GM21390 (cell line): ENCODE measurements around the gene PIK3AP1.

Experiments
- ATAC-seq: cut with Tn5 transposase; IDR thresholded peaks from one replicate; pipeline ENCODE4 v1.9.1; 2021; ENCODE audit not compliant: unreplicated experiment

Gene PIK3AP1

DNA sequence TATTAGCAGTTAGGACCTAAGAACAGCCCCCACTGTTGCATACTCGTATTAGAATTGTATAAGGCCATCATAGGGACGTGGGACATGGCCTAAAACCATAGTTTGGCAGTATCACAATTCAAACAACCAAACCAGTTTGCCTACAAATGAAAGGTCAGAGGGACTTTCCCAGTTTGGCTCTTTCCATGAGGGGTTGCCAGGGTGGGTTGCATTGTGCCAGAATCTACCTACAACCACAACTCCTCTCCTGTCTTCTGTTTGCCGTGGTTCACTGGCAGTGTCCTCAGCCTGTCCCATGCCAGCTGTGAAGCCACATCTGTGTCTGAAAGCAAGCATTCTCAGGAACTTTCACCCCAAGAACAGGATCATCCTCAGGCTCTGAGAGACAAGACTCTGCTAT lies 44.5 kb downstream of the PIK3AP1 start:
- ATAC-seq = no peak

DNA sequence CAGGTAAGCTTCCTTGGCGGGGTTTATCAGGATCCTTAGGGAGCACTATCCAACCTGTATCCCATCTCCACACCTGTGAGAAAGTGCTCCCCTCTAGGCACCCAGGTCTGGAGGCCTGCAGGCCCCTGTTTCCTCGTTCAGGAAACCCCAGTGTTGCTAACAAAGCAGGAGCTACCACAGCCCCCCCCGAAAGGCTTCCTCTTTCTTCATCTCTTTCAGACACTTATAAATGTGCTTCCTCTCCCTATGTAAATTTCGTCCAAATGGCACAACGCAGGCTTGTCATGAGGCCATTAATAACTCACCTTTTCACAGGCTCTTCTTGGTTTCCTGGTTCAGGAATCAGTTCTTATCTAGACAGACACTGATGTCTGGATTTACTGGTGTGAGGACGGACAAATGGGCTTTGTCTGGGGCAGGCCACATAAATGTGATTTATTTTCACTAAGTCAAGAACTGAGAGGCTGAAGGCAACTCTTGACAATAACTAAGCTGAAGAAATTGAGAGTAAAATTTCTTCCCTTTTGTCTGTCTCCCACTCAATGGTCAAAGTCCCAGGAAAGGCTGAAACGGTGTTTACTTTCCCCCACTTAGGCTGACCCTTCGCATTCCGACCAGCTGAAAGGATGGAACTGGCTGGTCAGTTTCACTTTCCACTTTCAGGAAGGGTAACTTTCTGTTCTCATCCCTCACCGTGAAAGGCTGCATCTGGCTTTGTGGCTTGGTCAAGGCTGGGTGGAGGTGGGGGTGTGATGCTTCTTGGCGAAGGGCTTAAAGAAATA lies 46.8 kb downstream of the PIK3AP1 start:
- peak; percentile 43 for ATAC-seq

DNA sequence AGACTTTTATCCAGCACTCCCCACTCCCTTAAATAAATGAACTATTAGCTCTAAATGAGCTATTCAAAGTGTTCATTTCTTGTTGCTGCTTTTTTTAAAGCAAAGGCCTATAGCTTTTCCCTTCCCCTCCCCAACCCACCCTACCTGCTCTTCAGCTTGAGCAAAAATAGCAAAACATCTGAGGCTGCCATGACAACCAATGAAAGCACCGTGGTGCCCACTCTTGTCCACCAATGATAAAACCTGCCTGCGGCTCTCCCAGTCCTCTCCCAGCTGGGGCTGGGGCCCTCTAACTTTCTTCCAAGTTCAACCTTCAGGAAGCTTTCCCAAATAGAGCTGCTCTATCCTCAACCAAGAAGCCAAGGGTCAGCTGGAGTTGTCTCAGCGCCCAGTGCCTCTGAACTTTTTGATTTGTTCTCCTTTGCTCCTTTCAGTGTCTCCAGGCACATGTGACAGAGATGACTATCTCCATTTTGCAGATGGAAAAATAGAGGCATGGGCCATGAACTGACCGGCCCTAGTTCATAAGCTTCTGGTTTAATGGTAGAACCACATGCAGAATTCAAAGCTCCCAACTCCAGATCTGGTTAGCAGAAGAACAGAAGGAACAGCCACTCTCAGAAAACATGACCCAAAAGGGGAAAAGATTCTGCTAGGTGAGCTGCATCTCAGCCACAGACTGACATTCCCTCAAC lies 47.7 kb downstream of the PIK3AP1 start:
- no peak for ATAC-seq

DNA sequence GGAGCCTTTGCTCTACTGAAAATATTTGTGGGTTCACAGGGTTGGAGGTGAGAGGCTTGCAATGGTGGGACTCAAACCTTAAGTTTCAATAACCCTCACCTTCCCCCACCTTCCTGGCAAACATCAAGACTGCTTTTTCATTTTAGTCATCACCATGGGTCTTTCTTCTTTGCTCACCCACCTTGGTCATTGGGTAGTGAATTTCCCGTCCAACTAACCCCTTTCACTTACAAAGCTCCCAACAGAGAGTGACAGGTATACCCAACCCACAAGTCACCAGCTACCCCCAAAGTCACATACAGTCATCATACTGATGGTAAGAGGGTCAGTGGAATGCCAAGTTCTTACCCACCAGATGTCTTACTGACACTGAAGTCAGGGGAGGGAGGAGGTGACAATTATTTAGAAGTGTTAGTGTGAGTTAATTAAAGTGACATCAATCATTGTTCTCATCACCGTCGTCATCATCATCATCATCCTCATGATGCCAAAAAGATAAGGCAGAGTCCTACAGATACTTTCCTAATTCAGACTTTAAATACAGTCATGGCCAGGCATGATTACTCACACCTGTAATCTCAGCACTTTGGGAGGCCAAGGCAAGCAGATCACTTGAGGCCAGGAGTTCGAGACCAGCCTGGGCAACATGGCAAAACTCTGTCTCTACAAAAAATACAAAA lies 49.0 kb downstream of the PIK3AP1 start:
- ATAC-seq = no peak

DNA sequence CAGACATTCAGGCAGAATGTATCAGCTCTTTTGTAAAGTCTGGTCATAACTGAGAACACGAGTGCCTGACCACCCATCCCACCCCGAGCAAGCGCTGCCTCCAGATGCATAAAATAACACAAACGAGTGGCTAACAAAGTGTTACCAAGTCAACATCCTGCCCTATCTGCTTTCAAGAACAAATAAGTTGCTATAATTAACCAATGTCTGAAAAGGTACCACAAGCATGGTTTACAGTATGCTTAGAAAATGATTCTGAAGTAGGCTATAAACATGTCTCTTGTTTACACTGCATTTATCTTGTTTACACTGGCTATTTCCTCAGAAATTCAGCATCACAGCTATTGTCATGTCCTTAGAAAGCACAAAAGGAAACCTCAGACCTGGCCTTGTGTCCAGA lies 49.5 kb downstream of the PIK3AP1 start:
- peak; percentile 38 for ATAC-seq

DNA sequence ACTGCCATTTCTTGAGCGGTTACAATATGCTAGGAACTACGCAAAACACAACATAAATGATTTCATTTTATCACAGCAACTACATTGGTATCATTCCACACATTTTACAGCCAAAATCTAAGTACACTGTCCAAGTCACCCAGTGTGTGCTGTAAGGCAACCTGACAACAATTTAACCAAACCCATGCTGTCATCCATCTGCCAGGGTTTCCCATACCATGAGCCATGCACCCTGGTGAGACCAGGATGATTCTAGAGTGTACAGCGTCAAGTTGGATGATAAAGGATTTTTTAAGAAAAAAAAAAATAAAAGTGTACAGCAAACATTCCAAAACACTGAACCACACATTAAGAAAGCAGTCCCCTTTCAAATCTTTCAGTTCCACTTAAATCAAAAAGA lies 52.9 kb downstream of the PIK3AP1 start:
- no peak for ATAC-seq

DNA sequence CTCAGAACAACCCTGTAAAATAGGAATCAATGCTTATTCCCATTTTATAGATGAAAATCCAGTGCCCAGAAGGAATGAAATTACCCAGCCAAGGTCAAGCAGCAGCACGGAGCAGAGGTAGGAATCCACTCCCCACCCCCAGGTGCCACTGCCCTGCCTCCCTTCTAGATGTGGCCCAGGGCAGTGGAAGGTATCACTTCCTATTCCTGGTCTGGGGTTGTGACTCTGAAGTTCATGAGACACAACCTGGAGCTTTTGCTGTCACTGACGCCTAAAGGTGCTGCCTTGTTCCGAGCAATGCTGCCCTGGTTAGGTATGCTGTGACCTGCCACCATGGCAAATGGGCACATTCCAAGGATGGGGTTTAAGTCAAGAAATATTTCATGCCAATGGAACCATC lies 53.6 kb downstream of the PIK3AP1 start:
- peak; percentile 55 for ATAC-seq

DNA sequence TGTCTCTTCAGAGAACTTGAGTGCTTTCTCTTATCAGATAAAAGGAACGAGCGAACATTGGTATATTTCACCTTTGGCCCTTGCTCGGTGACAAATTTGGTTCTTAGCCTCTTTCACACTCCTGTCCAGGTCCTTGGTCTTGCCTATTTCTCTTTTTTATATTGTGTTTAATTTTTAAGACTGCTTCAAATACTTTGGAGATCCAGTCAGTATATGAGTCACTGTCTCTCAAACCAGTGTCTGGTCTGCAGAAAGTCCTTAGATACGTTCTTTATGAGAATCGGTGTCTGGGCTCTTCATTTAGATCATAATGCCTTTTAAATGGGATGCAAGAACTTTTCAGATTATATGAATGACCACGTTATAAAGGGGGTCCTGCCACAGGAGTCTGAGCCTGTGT lies 55.0 kb downstream of the PIK3AP1 start:
- ATAC-seq = no peak

DNA sequence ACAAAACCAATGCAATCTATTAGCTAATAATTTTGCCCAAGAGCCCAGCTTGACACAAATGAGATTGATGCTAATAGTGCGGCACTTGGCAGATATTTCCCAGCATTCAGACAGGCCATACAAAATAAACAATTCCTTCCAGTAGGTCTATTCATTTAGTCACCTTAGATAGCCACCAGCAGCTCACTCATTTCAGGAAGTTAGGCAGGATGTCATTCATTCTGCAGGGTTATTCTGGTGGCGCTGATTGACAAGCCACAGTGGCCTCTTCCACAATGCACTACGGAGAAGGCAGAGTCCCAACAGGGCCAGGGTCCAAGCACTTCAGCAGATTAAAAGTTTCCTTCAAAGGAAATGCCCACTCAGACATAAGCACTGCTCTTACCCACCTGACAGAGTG lies 55.8 kb downstream of the PIK3AP1 start:
- no peak for ATAC-seq

DNA sequence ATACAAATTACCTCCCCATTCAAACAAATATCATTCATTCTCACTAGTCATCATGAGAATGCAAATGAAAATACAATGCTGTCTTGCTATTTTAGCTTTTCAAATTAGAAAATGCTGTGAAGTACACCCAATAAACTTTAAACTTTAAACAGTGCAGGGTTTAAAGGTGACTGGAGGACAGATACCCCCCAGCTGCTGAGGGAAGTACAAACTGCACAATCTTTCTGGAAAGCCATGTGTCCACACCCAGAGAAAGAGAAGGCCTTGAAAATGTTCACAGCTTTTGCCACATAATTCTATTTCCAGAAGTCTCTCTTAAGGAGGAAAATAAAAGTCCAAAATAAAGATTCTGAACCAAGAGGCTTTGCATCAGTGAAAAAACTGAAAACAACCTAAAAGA lies 56.5 kb downstream of the PIK3AP1 start:
- no peak for ATAC-seq

DNA sequence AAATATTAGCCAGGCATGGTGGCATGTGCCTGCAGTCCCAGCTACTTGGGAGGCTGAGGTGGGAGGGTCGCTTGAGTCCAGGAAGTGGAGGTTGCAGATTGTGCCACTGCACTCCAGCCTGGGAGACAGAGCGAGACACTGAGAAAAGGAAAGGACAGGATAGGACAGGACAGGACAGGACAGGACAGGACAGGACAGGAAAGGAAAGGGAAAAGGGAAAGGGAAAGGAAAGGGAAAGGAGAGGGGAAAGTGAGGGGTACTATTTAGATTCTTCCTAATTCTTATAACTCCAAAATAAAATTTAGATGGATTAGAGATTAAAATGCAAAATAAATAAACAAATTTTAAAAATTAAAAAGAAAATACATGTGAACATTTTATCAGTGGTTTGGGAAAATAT lies 58.7 kb downstream of the PIK3AP1 start:
- no peak for ATAC-seq

DNA sequence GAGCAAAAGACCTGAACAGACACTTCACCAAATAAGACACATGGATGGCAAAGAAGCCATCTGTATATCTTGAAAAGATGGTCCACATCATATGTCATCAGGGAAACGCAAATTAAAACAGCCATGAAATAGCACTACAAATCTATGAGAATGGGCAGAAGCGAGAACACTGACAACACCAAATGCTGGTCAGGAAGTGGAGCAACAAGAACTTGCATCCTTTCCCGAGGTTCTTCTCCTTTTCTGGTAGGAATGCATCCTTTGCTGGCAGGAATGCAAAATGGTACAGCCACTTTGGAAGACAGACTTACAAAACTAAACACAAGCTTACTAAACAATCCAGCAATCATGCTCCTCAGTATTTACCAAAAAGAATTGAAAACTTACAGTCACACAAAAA lies 60.0 kb downstream of the PIK3AP1 start:
- no peak for ATAC-seq

DNA sequence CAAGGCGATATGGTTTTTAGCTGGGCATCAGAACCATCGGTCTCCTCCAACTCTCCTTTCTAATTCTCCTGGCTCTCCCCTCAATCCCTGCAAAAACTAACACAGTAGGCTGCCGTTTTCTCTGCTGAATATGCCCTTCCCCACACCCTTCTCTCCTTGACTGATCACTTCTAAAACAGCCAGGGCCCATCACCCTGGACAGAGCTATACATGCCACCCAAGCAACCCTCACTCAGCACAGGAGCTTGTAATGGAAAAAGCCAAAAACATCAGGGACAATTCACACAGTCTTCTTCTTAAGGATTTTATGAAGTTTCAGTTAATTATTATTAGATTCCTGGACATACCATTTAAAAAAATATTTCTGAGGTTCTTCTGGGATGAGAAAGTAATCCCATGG lies 61.5 kb downstream of the PIK3AP1 start:
- no peak for ATAC-seq

DNA sequence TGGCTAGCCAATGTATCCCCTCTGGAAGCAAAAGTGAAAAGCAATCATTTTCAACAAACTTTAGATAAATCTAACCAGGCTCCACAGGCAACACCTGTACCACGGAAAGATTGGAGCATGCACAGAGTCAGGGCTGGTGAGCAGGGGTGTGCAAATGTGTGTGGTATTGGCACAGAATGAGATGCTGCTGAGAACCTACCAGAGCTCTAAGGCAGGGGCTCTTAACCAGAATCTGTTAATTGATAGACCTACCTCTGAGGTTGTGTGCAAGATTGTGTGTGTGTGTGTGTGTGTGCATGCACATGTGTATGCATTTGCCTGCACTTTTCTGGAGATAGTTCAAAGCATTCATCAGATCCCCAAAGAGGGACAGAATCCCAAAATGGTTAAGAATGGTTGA lies 62.9 kb downstream of the PIK3AP1 start:
- ATAC-seq = no peak

DNA sequence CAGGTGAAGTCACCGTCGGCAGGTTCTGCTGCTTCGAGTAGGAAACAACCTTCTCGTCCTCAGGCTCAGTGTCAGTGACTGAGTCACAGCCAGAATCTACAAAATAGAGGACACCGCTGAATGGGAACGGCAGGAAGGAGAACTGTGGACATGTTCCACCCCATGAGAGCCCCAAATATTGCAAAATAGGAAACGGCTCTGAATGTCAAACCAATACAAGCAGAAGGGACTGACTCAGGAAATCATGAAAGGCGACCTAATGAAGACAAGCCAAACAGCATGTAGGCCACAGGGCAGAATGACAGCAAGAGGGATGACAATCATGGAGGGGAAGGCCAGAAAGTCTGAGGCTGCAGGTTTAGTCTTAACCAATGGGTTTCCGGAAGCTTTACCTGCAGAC lies 63.5 kb downstream of the PIK3AP1 start:
- no peak for ATAC-seq

DNA sequence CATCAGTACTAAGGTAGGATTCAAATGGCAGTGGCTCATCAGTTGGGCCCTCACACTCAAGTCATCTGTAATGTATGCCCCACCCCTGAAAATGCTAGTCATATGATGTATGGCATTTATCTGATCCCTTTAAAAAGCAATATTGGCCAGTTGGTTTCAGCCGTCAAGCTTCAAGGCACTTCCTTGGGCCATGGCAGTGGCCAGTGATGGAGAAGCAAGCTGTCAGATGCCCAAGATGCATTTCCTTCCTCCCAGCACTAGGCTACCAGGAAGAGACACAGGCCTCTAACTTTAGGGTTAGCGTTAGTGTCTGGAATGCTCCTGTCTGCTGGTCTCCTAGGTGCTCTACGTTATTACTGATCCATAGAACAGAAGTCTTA lies 64.1 kb downstream of the PIK3AP1 start:
- no peak for ATAC-seq

DNA sequence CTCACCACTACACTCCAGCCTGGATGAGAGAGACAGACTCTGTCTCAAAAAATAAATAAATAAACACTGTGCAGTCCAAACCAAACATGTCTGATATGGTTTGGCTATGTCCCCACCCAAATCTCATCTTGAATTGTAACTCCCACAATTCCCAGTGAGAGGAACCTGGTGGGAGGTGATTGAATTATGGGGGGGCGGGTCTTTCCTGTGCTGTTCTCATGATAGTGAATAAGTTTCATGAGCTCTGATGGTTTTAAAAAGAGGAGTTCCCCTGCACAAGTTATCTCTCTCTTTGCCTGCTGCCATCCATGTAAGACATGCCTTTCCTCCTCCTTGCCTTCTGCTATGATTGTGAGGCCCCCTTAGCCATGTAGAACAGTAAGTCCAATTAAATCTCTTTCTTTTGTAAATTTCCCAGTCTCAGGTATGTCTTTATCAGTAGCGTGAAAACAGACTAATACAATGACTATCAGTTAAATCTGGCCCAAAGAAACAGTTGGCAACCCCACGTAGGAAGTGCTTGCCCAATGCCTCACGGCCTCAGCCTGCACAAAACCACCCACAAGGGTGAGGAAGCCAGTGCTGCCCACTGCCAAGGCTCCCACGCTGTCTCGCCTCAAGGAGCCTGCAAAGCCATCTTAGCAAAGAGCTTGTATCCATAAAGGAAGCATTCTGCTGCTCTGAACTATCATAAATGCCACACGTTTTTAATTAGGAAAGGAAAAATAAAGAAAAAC lies 64.7 kb downstream of the PIK3AP1 start:
- ATAC-seq = no peak

DNA sequence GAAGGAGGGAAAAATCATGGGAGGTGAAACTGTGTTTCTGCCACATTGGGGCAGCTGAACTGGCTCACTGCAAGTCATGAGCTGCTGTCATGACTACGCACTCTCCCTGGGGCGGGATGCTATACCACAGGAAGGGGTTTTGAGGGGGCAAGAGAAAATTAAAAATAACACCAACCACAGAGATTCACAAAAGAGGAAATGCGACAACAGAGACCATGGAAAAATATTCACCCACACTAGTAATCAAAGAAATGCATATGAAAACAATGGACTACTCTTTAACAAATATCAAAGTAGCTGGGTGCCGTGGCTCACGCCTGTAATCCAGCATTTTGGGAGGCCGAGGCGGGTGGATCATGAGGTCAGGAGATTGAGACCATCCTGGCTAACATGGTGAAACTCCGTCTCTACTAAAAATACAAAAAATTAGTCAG lies 68.3 kb downstream of the PIK3AP1 start:
- ATAC-seq = peak; percentile 67

DNA sequence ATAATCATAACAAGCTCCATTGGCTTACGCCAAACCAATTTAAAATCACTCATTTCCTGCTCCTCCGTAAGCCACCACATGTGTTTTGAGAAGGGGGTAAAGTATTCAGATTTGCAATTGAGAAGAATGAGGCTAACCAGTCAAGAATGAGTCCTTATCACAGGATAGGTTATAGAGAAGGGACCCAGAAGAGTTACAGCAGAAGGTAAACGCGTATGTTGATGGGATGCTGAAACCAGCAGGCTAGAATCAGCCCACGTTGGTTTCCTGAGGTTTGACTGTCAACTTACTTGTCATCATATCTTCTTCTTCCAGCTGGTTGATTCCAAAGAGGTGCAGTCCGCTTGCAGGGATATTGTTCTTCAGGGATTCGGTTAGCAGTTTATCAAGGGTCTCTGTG lies 69.4 kb downstream of the PIK3AP1 start:
- ATAC-seq = no peak

DNA sequence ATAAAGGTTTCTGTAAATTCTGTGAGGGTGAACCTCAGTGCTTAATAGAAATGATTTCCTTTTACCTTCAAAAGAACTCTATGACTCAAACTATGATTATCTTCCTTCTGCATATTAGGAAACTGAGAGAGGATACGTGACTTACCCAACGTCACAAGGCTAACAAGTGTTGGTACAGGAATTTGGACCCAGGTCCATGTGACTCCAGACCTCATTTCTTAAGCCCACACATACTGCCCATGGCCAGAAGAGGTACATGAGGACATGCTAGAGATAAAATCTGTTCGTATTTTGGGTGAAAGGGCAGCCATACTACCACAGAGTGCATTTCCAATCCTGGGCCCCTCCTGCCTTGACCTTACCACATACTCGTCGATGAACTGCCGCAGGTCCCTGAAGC lies 72.0 kb downstream of the PIK3AP1 start:
- no peak for ATAC-seq

DNA sequence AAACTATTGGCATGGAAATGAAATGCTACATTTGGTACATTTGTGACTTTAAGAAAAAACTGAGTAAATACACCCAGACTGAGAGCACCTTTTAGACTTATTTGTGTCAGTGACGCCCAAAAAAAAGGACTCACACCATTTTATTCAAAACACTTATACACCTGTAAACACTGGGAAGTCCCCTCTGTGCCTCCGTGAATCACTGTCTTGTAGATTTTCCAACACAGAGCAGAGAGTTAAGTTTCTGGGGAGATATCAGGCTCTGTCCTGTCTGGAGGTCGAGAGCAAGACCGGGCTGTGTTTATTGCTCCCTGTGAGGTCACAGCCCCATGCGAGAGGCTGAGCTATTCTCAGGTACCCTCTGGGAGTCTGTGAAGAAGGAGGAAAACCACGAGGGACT lies 72.8 kb downstream of the PIK3AP1 start:
- no peak for ATAC-seq
